MM.1S (cell line): Measurements from ENCODE around the gene TP63.

Experiments used
- DNase-seq: peaks from one replicate; pipeline ENCODE4 v3.0.0-alpha.2; 2015
- H2AFZ ChIP-seq: fragments of 300-600 bp; sonication (generic); 2 replicates; pipeline ENCODE4 v1.6.0; 2016; ENCODE audit warnings: antibody characterized with exemption, low read length
- H3F3A ChIP-seq: fragments of 300-600 bp; sonication (generic); 2 replicates; pipeline ENCODE4 v1.6.1; 2016; ENCODE audit warnings: mild to moderate bottlenecking, antibody characterized with exemption, low read length, moderate library complexity, mixed read lengths; ENCODE audit not compliant: insufficient read depth
- H3K27ac ChIP-seq: fragments of 300-600 bp; sonication (generic); 2 replicates; pipeline ENCODE4 v1.5.1; 2016; ENCODE audit warnings: mild to moderate bottlenecking, low read length
- H3K27me3 ChIP-seq: fragments of 300-600 bp; sonication (generic); replicated peaks from 2 replicates; pipeline ENCODE4 v1.6.0; 2016; ENCODE audit warnings: low read length; ENCODE audit not compliant: insufficient read depth
- H3K36me3 ChIP-seq: fragments of 300-600 bp; sonication (generic); replicated peaks from 2 replicates; pipeline ENCODE4 v1.6.1; 2016; ENCODE audit warnings: mild to moderate bottlenecking, low read length, mixed read lengths; ENCODE audit not compliant: insufficient read depth
- H3K4me1 ChIP-seq: fragments of 300-600 bp; sonication (generic); 2 replicates; pipeline ENCODE4 v1.6.1; 2016; ENCODE audit warnings: low read length, mixed read lengths
- H3K4me2 ChIP-seq: fragments of 300-600 bp; sonication (generic); 2 replicates; pipeline ENCODE4 v1.6.0; 2016; ENCODE audit warnings: low read depth, low read length
- H3K4me3 ChIP-seq: fragments of 300-600 bp; sonication (generic); 2 replicates; pipeline ENCODE4 v1.5.1; 2016; ENCODE audit warnings: low read length, mixed read lengths
- H3K79me2 ChIP-seq: fragments of 300-600 bp; sonication (generic); 2 replicates; pipeline ENCODE4 v1.6.1; 2016; ENCODE audit warnings: mixed run types, low read length, mixed read lengths
- H3K9ac ChIP-seq: fragments of 300-600 bp; sonication (generic); 2 replicates; pipeline ENCODE4 v1.6.1; 2016; ENCODE audit warnings: low read length, mixed read lengths
- H3K9me2 ChIP-seq: fragments of 300-600 bp; sonication (generic); replicated peaks from 2 replicates; pipeline ENCODE4 v1.6.1; 2016; ENCODE audit warnings: mild to moderate bottlenecking, low read length, mixed read lengths; ENCODE audit not compliant: insufficient read depth
- H3K9me3 ChIP-seq: fragments of 300-600 bp; sonication (generic); replicated peaks from 2 replicates; pipeline ENCODE4 v1.6.1; 2016; ENCODE audit warnings: mild to moderate bottlenecking, low read length, mixed read lengths; ENCODE audit not compliant: insufficient read depth
- H4K20me1 ChIP-seq: fragments of 300-600 bp; sonication (generic); 2 replicates; pipeline ENCODE4 v1.6.1; 2016; ENCODE audit warnings: mild to moderate bottlenecking, low read length, moderate library complexity, mixed read lengths; ENCODE audit not compliant: insufficient read depth
- CTCF ChIP-seq: fragments of 300-600 bp; sonication (generic); IDR thresholded peaks from 2 replicates; pipeline ENCODE4 v1.5.1; 2016; ENCODE audit warnings: antibody characterized with exemption, low read length, mixed read lengths
- EZH2 ChIP-seq: fragments of 300-600 bp; sonication (generic); optimal IDR thresholded peaks from 2 replicates; pipeline ENCODE3; 2017; ENCODE audit warnings: low read depth, mild to moderate bottlenecking, antibody characterized with exemption, low read length, mixed read lengths
- EZH2phosphoT487 ChIP-seq: fragments of 300-600 bp; sonication (generic); IDR thresholded peaks from 2 replicates; pipeline ENCODE4 v1.6.1; 2018; ENCODE audit warnings: antibody characterized with exemption, low read length

TP63 gene

DNA sequence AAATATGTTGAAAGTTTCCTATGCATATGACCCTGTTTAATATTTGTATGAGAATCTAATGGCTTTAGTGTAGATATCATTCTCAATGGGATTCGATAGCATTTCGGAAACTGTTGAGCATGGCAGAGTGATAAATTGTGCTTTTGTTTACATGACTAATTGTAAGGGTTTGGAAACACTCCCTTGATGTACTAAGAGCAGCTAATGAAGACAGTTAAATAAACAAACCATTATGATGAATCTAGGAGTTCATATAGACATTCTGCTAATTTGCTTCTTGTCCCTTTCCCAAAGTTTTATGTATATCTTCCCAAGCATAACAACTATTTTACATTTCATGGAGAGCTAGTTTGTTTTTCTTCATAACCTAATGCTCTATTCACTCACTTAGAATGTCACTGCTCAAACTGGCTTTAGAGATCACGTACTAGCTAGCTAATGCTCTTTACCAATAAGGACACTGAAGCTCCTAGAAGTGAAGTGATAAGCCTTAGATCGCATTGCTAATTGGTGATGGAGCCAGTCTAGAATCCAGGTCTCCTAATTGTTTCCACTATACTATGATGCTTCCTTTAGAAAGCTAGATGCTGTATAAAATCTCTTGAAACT, 140.8 kb downstream of the TP63 start:
- TF ChIP-seq CTCF (no peak), EZH2 (no peak), EZH2phosphoT487 (no peak)
- DNase-seq, result no peak

GRCh38 chr3:189772584-189772983, 141.4 kb downstream of the TP63 start:
- no peaks in the 10 kb centered on the region for H3K9me2 ChIP-seq
- no peaks in the 10 kb centered on the region for H3K9me3 ChIP-seq
- H3K79me2 ChIP-seq, result no peaks in the 10 kb centered on the region
- H3K4me2 ChIP-seq, result no peak overlapping the region
- H3K9ac ChIP-seq, result no peak overlapping the region
- no peaks in the 10 kb centered on the region for H3K27me3 ChIP-seq
- no peak overlapping the region for H2AFZ ChIP-seq
- DNase-seq, result no peak
- TF ChIP-seq EZH2 (no peak), EZH2phosphoT487 (no peak), CTCF (no peak)
- no peaks in the 10 kb centered on the region for H3F3A ChIP-seq
- no peak overlapping the region for H3K4me3 ChIP-seq
- no peaks in the 10 kb centered on the region for H4K20me1 ChIP-seq
- H3K4me1 ChIP-seq, result no peaks in the 10 kb centered on the region
- no peaks in the 10 kb centered on the region for H3K36me3 ChIP-seq
- no peak overlapping the region for H3K27ac ChIP-seq

More for the DNA sequence above, 140.8 kb downstream of the TP63 start:
- no peaks in the 10 kb centered on the region for H3K79me2 ChIP-seq
- no peaks in the 10 kb centered on the region for H3K36me3 ChIP-seq
- no peaks in the 10 kb centered on the region for H3F3A ChIP-seq
- no peaks in the 10 kb centered on the region for H3K9me3 ChIP-seq
- H3K4me2 ChIP-seq, result no peak overlapping the region
- no peak overlapping the region for H2AFZ ChIP-seq
- no peak overlapping the region for H3K9ac ChIP-seq
- H3K4me1 ChIP-seq, result no peaks in the 10 kb centered on the region
- no peak overlapping the region for H3K27ac ChIP-seq
- H4K20me1 ChIP-seq, result no peaks in the 10 kb centered on the region
- H3K4me3 ChIP-seq, result no peak overlapping the region
- no peaks in the 10 kb centered on the region for H3K27me3 ChIP-seq
- H3K9me2 ChIP-seq, result no peaks in the 10 kb centered on the region

DNA sequence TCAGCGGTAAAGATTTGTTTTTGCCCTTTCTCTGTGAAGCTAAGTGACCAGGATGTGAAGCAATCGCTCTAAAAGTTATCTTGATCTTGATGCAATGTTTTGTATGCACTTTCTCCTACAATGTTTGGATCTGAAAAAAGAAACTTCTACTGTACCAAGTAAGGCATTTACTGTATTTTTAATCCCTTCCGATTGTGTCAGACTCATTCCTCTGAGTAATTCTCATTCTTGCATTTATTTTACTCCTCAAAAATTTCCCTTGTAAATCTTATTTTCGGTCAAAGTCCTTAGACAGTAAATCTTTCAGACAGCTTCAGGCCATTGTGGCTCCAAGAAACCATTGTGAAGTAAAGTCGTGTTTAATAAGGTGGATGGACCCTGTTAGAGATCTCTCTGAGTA, 141.9 kb downstream of the TP63 start:
- Histone ChIP-seq H3K4me3 (no peak overlapping the region), H3K36me3 (no peaks in the 10 kb centered on the region), H3F3A (no peaks in the 10 kb centered on the region), H3K27ac (no peak overlapping the region), H2AFZ (no peak overlapping the region), H3K4me1 (no peaks in the 10 kb centered on the region), H3K9me2 (no peaks in the 10 kb centered on the region), H3K9ac (no peak overlapping the region), H3K4me2 (no peak overlapping the region), H4K20me1 (no peaks in the 10 kb centered on the region), H3K79me2 (no peaks in the 10 kb centered on the region), H3K9me3 (no peaks in the 10 kb centered on the region), H3K27me3 (no peaks in the 10 kb centered on the region)
- TF ChIP-seq EZH2phosphoT487 (no peak), CTCF (no peak), EZH2 (no peak)
- DNase-seq, result no peak
